Embryonic facial prominence (tissue), 1 donor: Measurements from ENCODE around the gene KCNK3.

Experiments
- DNase-seq: peaks from one replicate; pipeline ENCODE4 v3.0.0-alpha.2; 2016; ENCODE audit errors: extremely low spot score

The KCNK3 gene

DNA sequence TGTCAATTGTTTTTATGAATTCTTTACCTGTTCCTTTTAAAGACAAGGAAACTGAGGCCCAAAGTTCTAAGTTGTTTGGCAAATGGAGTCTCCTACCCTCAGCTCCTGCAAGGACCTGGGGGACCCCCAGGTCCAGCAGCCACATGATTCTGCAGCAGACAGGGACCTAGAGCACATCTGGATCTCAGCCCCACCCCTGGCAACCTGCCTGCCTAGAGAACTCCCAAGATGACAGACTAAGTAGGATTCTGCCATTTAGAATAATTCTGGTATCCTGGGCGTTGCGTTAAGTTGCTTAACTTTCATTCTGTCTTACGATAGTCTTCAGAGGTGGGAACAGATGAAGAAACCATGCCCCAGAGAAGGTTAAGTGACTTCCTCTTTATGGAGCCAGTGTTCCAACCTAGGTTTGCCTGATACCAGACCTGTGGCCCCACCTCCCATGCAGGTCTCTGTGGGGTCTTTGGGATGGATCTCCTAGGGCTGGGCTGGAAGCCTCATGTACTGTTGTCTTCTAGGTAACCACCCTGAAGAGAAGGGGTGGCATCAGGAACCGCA lies 87.8 kb downstream of the KCNK3 start:
- no peak for DNase-seq
